B cell (primary cell): ENCODE data around the gene PAMR1. TPM values are rescaled to one million over a fixed set of nuclear protein-coding genes. Genes with fewer than 3 reads are reported as not detected.
A peak's percentile ranks its signal among the peaks of the same experiment; 100 is the strongest.

Experiments
- ATAC-seq: fragments of 200-7000 bp; cut with Tn5 transposase; one replicate; pipeline ENCODE4 v1.10.0; 2021; ENCODE audit warnings: low read depth, mild to moderate bottlenecking, moderate number of reproducible peaks, moderate library complexity
- CTCF ChIA-PET: fragments of 350-600 bp; sonication (Branson Sonifier 250); formaldehyde crosslinking; loops from one replicate; lab custom pipeline; 2021; ENCODE audit warnings: antibody characterized with exemption, inconsistent platforms; lab: Charles Lee
- POLR2A ChIA-PET: fragments of 350-600 bp; sonication (Branson Sonifier 250); formaldehyde crosslinking; loops from one replicate; lab custom pipeline; 2021; ENCODE audit warnings: antibody characterized with exemption; lab: Charles Lee
- DNase-seq: peaks from one replicate; pipeline ENCODE4 v3.0.0; 2013
- H2AFZ ChIP-seq: 2 replicates; pipeline ENCODE4 v1.6.1; 2012; ENCODE audit warnings: mild to moderate bottlenecking, low read depth, low read length; ENCODE audit not compliant: insufficient read depth, poor library complexity, severe bottlenecking
- H3K27ac ChIP-seq, 2 donors: 1 replicate in 1 of 2; 2 replicates in 1 of 2; pipeline ENCODE4 v1.5.1; 2012 to 2013; ENCODE audit warnings: low read length in 2 of 2, mild to moderate bottlenecking in 2 of 2, moderate library complexity in 1 of 2
- H3K27me3 ChIP-seq, 4 experiments: fragments of 200-600 bp in 1 of 4; sonication (generic) in 1 of 4; replicated peaks in 1 of 4; 1 replicate in 2 of 4; 2 replicates in 2 of 4; pipeline versions ENCODE4 v1.6.1 to v1.7.0; 2013 to 2016; ENCODE audit warnings: low read length in 3 of 4, mild to moderate bottlenecking in 2 of 4, mixed read lengths in 1 of 4, moderate library complexity in 1 of 4; ENCODE audit not compliant: insufficient read depth in 4 of 4, control insufficient read depth in 3 of 4; ENCODE audit errors: control extremely low read depth in 1 of 4
- H3K36me3 ChIP-seq, 2 experiments: replicated peaks in 1 of 2; 1 replicate in 1 of 2; 2 replicates in 1 of 2; pipeline versions ENCODE4 v1.6.1 to v1.7.1; 2013; ENCODE audit warnings: low read length in 1 of 2; ENCODE audit not compliant: insufficient read depth in 2 of 2, control insufficient read depth in 1 of 2; ENCODE audit errors: control extremely low read depth in 1 of 2, extremely low read depth in 1 of 2
- H3K4me1 ChIP-seq, 2 donors: fragments of 200-600 bp in 1 of 2; sonication (generic) in 1 of 2; 1 replicate in 1 of 2; 2 replicates in 1 of 2; pipeline versions ENCODE4 v1.5.1 to v1.6.1; 2013 to 2017; ENCODE audit warnings: low read length in 2 of 2; ENCODE audit not compliant: control insufficient read depth in 2 of 2, insufficient read depth in 2 of 2
- H3K4me2 ChIP-seq: replicated peaks from 2 replicates; pipeline ENCODE3; 2012; ENCODE audit warnings: mild to moderate bottlenecking, low read depth, low read length; ENCODE audit not compliant: poor library complexity, severe bottlenecking
- H3K4me3 ChIP-seq, 5 experiments: fragments of 200-600 bp in 1 of 5; sonication (generic) in 1 of 5; 1 replicate in 3 of 5; 2 replicates in 2 of 5; pipeline versions ENCODE4 v1.5.1 to v1.7.0; 2011 to 2016; ENCODE audit warnings: low read length in 4 of 5, mild to moderate bottlenecking in 4 of 5, low read depth in 2 of 5, control low read depth in 1 of 5, moderate library complexity in 1 of 5; ENCODE audit not compliant: insufficient read depth in 1 of 5; ENCODE audit errors: control extremely low read depth in 1 of 5, extremely low read depth in 1 of 5
- H3K79me2 ChIP-seq: fragments of 200-600 bp; sonication (generic); one replicate; pipeline ENCODE4 v1.6.0; 2016; ENCODE audit warnings: low read length; ENCODE audit not compliant: control insufficient read depth, insufficient read depth
- H3K9ac ChIP-seq: fragments of 200-600 bp; sonication (generic); 2 replicates; pipeline ENCODE4 v1.6.1; 2017; ENCODE audit warnings: mild to moderate bottlenecking, low read length, moderate library complexity
- H3K9me3 ChIP-seq, 3 donors: one replicate each; pipeline versions ENCODE4 v1.6.1 to v1.7.1; 2013; ENCODE audit warnings: low read length in 2 of 3; ENCODE audit not compliant: control insufficient read depth in 2 of 3, insufficient read depth in 1 of 3; ENCODE audit errors: control extremely low read depth in 1 of 3
- H4K20me1 ChIP-seq: 2 replicates; pipeline ENCODE4 v1.6.0; 2012; ENCODE audit warnings: mild to moderate bottlenecking, low read length; ENCODE audit not compliant: insufficient read depth, control insufficient read depth, poor library complexity, severe bottlenecking
- H3K27ac Mint-ChIP-seq: one replicate; pipeline ENCODE4 v1.8.0; 2021; ENCODE audit warnings: mixed read lengths
- H3K27me3 Mint-ChIP-seq: one replicate; pipeline ENCODE4 v1.8.0; 2021; ENCODE audit warnings: mixed read lengths
- H3K4me1 Mint-ChIP-seq: one replicate; pipeline ENCODE4 v1.8.0; 2021; ENCODE audit warnings: mixed read lengths
- H3K4me3 Mint-ChIP-seq: one replicate; pipeline ENCODE4 v1.8.0; 2021; ENCODE audit warnings: mixed read lengths
- H3K9me3 Mint-ChIP-seq: one replicate; pipeline ENCODE4 v1.8.0; 2022; ENCODE audit warnings: mixed read lengths; ENCODE audit not compliant: insufficient read depth
- EZH2 ChIP-seq: IDR thresholded peaks from 2 replicates; pipeline ENCODE4 v1.6.1; 2012; ENCODE audit warnings: borderline replicate concordance, low read depth, mild to moderate bottlenecking, moderate library complexity, low read length; ENCODE audit not compliant: insufficient read depth, poor library complexity, severe bottlenecking
- WGBS: methylation state at CpG from one replicate; pipeline ENCODE4 v1.1.5; 2013; ENCODE audit warnings: missing lambda C conversion rate; ENCODE audit not compliant: insufficient coverage; 5-methylcytosine and 5-hydroxymethylcytosine counted together
- intact Hi-C: fragments of 100-400 bp; cut with micrococcal nuclease; formaldehyde crosslinking; loops from one replicate; pipeline ENCODE4 v1.10.0; 2022
- polyA plus RNA-seq: library from polyadenylated mRNA; depleted of rRNA; stranded (reverse); fragments of >200 nt; gene quantifications from 2 replicates; pipeline ENCODE4 v1.2.3, GENCODE V29; 2012
- total RNA-seq, 2 donors: library from RNA; stranded (reverse); fragments of 120-200 nt in 1 of 2; gene quantifications; 1 replicate in 1 of 2; 2 replicates in 1 of 2; pipeline versions ENCODE4 v1.2.3 to v1.2.4, GENCODE V29; 2013 to 2022
- TF ChIP-seq, protein P1 (sequence below): fragments of 200-600 bp; IDR thresholded peaks from one replicate; pipeline ENCODE4 v1.8.0; 2022; ENCODE audit warnings: antibody characterized with exemption, mild to moderate bottlenecking

Gene PAMR1
- total and polyA plus RNA-seq, 2 donors (not counting 1 experiment from before 2014, with no cell fraction given): not detected

DNA sequence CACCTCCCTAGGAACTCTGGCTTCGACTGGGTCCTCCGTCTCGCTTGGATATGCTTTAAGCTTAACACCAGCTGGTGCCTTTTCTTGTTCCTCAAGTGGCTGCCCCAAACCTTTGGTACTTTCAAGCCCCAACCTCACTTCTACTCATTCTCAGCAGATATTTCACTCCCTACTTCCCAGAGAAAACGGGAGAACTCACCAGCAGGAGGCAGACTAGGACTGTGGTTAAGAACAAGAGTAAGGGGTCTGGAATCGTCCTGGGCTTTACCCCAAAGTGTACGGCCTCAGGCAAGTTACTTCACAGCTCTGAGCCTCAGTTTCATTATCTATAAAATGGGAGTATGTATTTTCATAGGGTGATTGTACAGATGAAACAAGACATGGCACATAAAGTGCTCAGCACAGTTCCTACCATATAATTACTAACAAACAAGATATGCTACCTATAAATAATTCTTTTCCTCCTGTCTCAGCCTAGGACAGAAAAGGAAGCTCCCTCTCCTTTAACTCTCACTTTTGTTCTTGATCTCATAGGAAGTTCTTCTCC lies 37.8 kb downstream of the PAMR1 start:
- WGBS: 62% methylated on average over 4 of the region's 6 CpGs
- no peak overlapping the region for H3K27ac ChIP-seq
- no peak for ATAC-seq
- H3K4me3 ChIP-seq: no peak overlapping the region
- peaks cover 0 to 8% (median 5%) of the 10 kb centered on the region in 3 donors for H3K9me3 ChIP-seq
- no peak overlapping the region for H3K4me3 Mint-ChIP-seq
- no peak overlapping the region for H3K27ac Mint-ChIP-seq
- no peak overlapping the region for H3K9ac ChIP-seq
- H2AFZ ChIP-seq: peak overlapping the region; percentile 2
- no peak overlapping the region for H3K4me2 ChIP-seq
- peaks cover 3% of the 10 kb centered on the region for H3K9me3 Mint-ChIP-seq
- H3K79me2 ChIP-seq: no peaks in the 10 kb centered on the region
- intact Hi-C loops: loop anchor here (5.0 kb wide), 1 partner anchor 780 kb away; no protein-coding TSS in a partner anchor
- CTCF ChIA-PET: interaction anchor here (1.2 to 2.8 kb wide), 6 partner anchors 9 to 1030 kb away, joined by 3 to 11 read pairs (median 4); no protein-coding TSS in a partner anchor
- no peaks in the 10 kb centered on the region for H3K4me1 Mint-ChIP-seq
- DNase-seq: no peak
- POLR2A ChIA-PET: no interaction called here
- peaks cover 0 to 22% (median 9%) of the 10 kb centered on the region in 4 experiments for H3K27me3 ChIP-seq
- TF ChIP-seq, protein P1, sequence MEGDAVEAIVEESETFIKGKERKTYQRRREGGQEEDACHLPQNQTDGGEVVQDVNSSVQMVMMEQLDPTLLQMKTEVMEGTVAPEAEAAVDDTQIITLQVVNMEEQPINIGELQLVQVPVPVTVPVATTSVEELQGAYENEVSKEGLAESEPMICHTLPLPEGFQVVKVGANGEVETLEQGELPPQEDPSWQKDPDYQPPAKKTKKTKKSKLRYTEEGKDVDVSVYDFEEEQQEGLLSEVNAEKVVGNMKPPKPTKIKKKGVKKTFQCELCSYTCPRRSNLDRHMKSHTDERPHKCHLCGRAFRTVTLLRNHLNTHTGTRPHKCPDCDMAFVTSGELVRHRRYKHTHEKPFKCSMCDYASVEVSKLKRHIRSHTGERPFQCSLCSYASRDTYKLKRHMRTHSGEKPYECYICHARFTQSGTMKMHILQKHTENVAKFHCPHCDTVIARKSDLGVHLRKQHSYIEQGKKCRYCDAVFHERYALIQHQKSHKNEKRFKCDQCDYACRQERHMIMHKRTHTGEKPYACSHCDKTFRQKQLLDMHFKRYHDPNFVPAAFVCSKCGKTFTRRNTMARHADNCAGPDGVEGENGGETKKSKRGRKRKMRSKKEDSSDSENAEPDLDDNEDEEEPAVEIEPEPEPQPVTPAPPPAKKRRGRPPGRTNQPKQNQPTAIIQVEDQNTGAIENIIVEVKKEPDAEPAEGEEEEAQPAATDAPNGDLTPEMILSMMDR: no peak
- no peak for TF ChIP-seq EZH2
- no peaks in the 10 kb centered on the region for H4K20me1 ChIP-seq
- H3K4me1 ChIP-seq: no peaks in the 10 kb centered on the region
- H3K27me3 Mint-ChIP-seq: peaks cover 49% of the 10 kb centered on the region
- H3K36me3 ChIP-seq: no peaks in the 10 kb centered on the region

GRCh38 chr11:35486934-35487333 lies 38.5 kb downstream of the PAMR1 start:
- DNase-seq: no peak
- H3K4me2 ChIP-seq: no peak overlapping the region
- CTCF ChIA-PET: interaction anchor here (1.2 to 2.8 kb wide), 4 partner anchors 10 to 900 kb away, joined by 4 to 11 read pairs (median 8); no protein-coding TSS in a partner anchor
- no peak overlapping the region for H3K4me3 ChIP-seq
- no peak for ATAC-seq
- no peak overlapping the region for H3K27ac ChIP-seq
- H3K79me2 ChIP-seq: no peaks in the 10 kb centered on the region
- Mint-ChIP-seq H3K4me3 (no peak overlapping the region), H3K27me3 (peaks cover 55% of the 10 kb centered on the region), H3K4me1 (no peaks in the 10 kb centered on the region), H3K9me3 (peaks cover 4% of the 10 kb centered on the region), H3K27ac (no peak overlapping the region)
- POLR2A ChIA-PET: no interaction called here
- H3K9me3 ChIP-seq: peaks cover 0 to 8% (median 5%) of the 10 kb centered on the region in 3 donors
- 89% methylated on average over 1 of the region's 2 CpGs for WGBS
- no peaks in the 10 kb centered on the region for H3K36me3 ChIP-seq
- no peak overlapping the region for H2AFZ ChIP-seq
- no peak overlapping the region for H3K9ac ChIP-seq
- TF ChIP-seq, protein P1: no peak
- no peak for TF ChIP-seq EZH2
- H3K4me1 ChIP-seq: no peaks in the 10 kb centered on the region
- peaks cover 0 to 22% (median 9%) of the 10 kb centered on the region in 4 experiments for H3K27me3 ChIP-seq
- intact Hi-C loops: loop anchor here (5.0 kb wide), 1 partner anchor 780 kb away; no protein-coding TSS in a partner anchor
- H4K20me1 ChIP-seq: no peaks in the 10 kb centered on the region
